HG03575 (cell line): ENCODE measurements around the gene GOPC.
A peak's percentile ranks its signal among the peaks of the same experiment; 100 is the strongest.
"Not testable (repeated sequence)": the region's sequence is repeated elsewhere in the genome, so short reads cannot be mapped to it uniquely, and the experiment has no call there.

Source experiments
- ATAC-seq: cut with Tn5 transposase; IDR thresholded peaks from one replicate; pipeline ENCODE4 v1.9.1; 2021; ENCODE audit not compliant: unreplicated experiment, insufficient number of reproducible peaks, low FRiP score; ENCODE audit errors: extremely low read depth

GOPC gene

DNA sequence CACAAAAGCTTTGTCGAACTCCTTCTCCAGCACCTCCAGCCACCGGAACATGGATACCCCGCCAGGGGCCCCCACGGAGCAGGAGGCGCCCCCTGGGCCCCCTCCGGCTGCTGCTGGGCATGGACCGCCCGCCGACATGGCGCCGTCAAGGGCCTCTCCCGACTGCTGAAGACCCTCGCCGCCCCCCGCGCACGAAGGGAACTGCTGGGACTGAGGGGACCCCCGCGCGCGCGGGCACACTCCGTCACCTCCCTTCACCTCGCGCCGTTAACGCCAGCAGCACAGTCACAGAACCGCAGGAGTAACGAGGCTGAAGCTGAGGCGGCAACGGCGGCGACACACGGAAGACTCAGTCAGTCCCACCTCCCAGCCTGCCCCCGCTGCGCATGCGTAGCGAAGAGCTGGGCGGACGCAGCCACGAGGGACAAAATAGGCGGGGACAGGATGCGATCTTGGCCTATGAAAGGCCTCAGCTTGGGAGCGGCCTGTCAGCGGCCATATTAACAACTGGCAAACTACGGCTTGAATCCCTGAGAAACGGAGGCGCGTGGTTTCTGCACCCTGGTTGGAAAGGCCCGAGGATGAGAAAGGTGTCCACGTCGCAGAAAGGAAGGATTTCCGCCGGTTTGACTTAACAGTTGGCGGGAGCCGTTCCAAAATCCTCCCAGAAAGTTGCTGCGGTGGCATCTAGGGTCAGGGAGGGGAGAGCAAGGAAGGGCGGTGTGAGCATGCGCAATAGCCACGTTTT is at the start of gene GOPC:
Gene GOPC (minus strand): TSS at position 361 of the 748 bp plus-strand sequence. CDS start 223 bp downstream, at position 138.
- peak; percentile 73 for ATAC-seq

DNA sequence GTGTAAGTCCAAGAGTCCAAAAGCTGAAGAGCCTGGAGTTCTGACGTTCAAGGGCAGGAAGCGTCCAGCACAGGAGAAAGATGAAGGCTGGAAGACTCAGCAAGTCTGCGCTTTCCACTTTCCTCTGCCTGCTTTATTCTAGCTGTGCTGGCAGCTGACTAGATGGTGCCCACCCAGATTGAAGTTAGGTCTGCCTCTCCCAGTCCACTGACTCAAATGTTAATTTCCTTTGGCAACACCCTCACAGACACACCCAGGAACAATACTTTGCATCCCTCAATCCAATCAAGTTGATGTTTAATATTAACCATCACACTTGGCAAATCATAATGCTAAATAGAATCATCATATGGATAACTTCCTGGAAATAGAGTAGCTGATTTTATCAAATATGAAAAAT is 49.7 kb upstream of the GOPC start:
- not testable (repeated sequence) for ATAC-seq

DNA sequence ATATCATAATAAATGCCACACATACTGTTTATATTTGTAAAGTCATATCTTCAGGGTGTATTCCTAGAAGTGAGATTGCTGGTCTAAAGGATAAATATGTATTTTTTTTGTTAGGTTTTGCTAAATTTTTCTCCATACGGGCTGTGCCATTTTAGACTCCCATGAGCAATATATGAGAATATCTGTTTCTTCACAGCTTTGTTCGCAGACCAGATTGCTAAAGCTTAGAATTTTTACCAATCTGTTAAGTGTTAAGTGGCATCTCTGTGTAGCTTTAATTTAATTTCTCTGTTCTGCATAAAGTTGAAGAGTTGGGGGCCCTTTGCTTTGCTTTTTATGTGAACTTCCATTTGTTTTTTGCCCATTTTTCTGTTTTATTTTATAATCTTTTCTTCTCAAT is 40.7 kb upstream of the GOPC start:
- ATAC-seq: no peak

DNA sequence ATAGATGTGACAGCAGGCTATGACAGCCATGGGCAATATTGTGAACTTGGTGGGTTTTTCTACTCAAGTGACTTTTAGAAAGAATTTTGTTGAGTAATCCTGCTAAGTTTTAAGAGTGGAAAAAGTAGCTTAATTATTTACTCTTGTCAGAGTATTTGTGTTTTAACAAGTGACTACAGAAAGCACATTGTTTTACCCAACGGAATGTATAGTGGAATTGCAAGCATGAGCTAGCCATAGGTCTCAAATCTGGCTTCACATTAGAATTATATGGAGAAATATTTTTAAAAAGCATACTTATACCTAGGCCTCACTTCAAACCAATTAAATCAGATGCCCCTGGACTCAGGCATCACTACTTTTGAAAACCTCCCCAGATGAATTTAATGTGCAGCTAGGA is 35.5 kb upstream of the GOPC start:
- no peak for ATAC-seq

DNA sequence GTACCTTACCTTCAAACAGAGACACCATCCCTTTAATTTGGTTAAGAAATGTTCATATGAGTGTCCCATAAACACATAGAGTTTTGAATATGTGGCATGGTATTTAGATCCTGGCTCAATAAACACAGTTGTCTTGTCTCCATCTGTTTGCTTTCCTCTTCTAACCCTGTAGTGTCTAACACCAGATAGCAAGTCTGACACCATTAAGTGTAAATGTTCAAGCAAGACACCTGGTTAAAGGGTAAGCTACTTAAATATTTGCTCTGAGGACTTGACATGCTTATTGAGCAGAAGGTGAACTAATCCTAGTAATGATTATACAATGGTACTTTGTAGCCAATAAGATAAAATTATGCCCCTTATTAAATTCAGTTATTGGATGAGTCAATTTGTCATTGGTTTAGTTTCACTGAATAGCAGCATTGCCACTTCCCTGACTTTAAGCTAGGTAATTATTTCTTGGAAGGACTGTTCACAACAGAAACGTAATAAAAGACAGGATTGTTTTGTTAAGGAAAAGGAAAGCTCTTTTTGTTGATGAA is 26.9 kb upstream of the GOPC start:
- ATAC-seq: no peak

DNA sequence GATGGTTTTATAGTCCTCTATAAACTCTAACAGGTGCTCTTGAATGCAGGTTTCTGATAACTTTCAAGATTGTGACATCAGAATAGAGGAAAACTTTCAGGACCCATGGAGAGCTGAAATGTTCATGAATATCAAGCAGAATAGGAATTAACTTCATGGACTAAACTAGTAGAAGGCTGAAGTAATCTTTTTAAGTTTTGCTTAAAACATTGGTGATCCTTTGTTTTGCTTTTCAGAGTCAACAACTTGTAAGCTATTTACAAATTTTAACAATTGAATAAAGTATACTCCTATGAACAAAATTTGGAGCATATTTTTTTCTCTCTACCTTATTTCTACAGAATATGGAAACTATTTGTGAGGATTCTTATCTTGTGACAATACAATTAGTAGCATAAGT is 25.2 kb upstream of the GOPC start:
- no peak for ATAC-seq

DNA sequence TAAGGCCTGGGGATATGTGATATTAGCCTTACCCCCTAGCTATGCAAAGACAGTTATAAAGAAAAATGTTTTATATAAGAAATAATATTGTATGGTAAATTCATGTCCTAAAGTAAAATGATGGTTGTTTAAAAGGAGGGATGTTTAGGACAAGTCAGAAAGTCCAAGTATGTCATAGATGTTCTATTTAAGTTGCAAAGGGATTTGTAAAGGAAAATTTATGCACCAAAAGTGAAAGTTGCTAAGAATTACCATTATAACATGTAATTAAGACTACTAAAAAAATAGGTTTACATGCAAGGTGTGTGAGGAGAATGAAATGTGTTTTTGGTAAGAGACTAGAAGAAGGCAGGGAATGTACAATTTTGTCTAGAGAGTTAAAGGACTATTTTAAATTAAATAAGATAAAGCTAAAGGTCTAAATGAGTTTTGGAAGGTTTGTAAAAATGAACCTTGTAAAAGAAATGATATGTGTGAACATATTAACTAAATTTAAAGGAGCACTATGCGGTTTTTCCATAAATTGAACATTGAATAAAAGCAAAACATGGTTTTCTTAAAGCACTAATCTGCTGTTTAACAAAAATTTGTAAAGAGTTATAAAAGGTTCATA is 22.7 kb upstream of the GOPC start:
- no peak for ATAC-seq

DNA sequence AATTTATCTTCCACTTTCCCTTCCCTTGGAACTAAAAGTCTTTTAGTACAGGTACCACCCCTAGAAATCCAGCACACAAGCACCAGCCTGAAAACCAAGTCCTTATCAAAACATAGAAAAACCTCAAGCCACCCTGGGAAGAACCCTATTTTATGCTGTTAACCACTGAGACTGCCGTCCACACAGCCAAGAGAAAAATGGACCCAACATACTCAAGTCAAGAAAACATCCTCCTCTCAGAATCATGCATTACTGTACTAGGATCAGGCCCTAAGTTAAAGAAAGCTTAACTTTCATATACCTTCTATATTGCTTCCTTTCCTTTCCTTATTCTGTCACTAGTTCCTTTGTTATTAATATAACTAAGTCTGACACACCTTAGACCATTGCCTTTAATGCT is 16.9 kb upstream of the GOPC start:
- no peak for ATAC-seq

DNA sequence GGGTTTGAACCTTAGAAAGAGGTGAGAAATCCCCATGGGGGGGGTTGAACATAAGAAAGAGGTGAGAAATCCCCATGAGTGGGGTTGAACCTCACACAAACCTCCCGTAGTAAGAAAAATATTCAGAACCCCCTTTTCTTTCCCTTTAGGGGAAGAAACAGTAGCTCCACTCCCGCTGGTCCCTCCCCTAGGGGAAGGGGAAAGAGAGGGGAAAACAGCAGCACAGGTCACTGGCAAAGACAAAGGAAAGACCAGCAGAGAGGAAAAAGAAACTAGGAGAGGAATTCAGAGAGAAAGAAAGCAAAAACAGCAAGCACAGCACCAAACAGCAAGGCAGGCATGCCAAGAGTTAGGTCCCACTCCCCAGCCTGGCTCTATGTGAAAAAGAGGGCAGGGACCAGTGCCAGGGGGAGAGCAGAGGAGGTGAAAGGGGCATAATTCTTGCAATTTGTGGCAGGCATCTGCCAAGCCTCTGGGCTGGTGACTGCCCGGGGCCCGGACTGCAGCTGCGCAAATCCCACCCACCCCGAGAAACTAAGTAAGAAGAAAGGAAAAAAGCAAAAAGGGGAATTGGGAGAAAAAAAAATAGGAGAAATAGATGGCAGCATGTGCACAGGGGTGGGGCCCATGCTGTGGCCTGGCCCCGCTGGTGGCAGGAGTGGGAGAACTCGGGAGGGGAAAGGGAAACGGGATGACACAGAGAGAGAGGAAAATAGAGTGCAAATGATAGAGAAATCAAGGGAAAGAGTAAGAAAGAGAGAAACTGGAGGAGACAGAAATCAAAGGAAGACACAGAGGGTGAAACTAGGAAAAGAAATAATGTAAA is 15.1 kb upstream of the GOPC start:
- ATAC-seq: no peak

DNA sequence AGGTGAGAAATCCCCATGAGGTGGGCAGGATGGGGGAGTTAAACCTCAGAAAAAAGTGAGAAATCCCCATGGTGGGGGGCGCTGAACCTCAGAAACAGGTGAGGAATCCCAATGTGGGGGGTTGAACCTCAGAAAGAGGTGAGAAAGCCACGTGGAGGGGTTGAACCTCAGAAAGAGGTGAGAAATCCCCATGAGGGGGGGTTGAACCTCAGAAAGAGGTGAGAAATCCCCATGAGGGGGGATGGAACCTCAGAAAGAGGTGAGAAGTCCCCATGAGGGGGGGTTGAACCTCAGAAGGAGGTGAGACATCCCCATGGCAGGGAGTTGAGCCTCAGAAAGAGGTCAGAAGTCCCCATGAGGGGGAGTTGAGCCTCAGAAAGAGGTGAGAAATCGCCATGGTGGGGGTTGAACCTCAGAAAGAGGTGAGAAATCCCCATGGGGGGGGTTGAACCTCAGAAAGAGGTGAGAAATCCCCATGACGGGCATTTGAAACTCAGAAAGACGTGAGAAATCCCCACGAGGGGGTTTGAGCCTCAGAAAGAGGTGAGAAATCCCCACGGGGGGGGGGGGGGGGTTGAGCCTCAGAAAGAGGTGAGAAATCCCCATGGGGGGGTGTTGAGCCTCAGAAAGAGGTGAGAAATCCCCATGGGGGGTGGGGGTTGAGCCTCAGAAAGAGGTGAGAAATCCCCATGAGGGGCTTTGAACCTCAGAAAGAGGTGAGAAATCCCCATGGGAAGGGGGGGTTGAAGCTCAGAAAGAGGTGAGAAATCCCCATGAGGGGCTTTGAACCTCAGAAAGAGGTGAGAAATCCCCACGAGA is 14.3 kb upstream of the GOPC start:
- ATAC-seq: no peak

DNA sequence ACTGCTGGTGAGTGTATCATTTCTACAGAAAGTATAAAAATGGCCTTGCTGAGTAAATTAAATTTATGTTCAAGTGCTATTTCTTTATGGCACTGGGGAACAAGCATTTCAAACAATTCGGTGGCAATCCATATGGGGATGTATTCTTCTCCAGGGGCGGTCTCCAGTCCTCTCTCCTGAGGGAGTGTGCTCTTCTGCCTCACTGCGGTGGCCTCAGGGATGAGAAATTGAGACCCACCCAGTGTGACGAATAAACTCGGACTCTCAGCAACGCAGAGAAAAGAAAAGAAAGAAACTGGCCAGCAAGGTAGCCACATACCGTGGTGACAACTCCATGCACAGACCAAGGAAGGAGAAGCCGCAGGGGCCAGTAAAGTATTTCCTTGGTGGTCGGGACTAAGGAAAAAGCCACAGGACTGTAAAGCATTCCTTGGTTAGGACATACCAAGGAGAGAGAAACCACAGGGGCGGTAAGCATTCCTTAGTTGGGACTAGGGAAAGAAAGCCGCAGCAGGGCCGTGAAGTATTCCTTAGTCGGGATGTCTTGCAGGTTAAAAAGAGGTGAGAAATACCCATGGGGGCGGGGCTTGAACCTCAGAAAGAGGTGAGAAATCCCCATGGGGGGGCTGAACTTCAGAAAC is 13.6 kb upstream of the GOPC start:
- no peak for ATAC-seq

DNA sequence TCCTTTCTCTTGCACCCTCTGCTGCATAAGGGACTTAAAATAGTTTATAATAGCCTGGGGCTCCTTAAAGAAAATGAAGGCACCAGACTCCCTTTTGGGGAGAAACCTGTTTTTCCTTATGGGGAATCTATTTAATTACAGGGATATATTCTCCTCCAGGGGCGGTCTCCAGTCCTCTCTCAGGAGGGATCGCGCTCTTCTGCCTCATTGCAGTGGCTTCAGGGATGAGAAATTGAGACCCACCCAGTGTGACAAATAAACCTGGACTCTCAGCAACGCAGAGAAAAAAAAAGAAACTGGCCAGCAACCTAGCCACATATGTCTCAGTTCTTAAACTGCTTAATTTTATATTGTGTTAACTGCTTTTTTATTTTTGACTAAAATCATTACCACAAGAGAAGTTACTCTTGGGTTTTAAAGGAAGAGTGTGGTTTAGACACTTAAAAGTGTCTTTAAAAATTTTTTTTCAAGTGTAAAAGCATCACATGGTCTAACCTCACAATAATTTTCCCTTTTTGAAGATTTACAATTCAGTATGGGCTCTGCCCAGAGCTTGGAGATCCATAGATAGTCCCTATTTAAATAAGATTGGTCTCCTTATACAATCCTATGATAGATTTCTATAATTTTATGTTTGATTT is 11.7 kb upstream of the GOPC start:
- no peak for ATAC-seq

DNA sequence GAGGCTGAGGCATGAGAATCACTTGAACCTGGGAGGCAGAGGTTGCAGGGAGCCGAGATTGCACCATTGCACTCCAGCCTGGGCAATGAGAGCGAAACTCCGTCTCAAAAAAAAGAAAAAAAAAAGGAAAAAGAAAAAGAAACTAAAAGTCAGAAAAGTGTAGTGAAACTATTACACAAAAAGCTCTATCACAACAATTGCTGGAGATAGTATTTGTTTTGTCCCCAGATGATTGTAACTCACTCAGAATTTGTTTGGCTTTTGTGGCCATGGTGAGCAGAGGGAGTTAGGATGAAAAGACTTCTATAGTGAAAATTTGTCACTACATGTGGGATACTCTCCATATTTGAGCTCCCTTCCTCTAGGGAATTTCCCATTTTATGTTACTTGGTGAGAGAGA is 5.2 kb upstream of the GOPC start:
- no peak for ATAC-seq

DNA sequence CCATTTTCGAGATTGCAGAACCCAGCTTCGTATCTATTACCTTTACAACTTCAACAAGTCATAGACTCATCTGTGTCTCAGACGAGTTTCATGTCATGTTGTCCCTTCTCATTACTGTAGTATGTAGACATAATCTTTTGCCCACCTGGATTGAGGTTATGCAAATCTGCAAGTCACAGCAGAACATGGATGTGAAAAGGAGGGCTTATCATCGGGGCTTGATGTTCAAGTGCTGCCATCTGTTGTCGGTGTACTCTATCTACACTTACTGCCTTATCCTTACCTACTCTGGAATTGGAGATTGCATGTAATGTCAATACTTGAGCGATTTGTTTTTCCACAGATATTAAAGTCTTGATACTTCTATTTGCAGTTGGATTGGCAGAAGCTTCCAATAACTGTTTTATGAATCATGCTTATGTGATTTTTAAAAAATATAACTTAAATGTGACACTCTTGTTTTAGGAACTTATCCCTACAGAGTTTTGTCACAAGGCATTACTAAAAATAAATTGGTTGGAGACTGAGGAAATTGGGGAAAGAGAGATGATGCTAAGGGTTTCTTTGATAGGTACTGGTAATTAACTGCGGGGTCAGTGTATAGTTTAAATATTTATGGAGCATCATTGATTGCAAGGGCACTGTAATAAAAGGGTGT is 3.0 kb upstream of the GOPC start:
- peak; percentile 40 for ATAC-seq

DNA sequence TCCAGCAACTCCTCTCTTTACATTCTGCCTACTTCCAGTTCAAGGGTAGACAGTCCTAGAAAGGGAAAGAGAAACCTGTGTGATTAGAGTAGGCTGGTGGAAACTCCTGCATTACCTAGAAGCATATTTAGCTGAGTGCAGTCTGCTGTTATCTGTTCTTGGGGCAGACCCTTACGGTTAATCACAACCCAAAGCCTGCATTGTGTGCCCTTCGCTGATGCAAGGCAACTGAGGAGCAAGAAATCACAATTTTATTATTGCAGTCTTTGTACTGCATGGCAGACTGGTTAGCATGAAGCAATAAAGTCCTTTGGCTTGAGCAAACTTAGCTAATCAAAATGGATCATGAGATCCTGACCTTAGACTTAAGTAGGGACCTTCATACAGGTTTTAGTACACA is 1.5 kb upstream of the GOPC start:
- ATAC-seq: no peak

DNA sequence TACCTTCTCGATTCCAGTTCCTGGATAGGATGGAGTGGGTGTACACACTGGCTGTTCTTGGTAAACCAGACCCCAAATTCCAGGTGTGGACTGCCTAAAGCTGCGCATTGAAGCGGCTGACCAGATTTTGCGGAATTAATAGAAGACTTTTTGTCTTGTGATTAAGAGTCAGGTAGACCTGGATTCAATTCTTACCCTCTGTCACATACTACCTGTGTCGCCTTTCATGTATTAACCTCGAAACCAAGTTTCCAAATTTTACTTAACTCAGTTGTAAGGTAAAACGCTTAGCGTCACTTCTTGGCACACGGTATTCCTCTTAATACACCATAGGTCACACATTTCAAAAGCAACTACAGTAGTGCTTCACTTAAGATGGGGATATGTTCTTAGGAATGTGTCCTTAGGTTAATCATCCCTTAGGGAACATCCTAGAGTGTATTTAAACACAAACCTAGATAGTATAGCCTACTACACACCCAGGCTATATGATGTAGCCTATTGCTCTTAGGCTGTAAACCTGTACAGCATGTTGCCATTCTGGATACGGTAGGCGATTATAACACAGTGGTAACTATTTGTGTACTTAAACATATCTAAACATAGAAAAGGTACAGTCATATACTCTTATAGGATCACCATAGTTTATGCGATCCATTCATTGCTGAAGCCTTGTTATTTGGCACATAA is 733 bp upstream of the GOPC start:
- ATAC-seq: no peak

DNA sequence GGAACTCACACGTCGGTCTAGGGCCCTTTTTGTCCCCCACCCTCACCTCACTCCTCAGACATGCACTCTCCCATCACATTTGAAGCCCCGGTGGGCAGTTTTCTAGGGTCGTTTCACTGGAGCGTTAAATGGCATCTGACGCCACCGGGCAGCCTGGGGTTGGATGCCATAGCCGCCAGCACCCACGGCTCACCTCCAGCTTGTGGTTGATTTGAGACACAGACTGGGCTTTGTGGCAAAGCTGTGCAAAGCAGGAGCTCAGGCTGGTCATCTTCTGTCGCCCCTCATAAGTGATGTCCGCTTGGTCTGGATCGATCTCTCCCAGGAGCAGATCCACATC is 530 bp downstream of the GOPC start:
- ATAC-seq: no peak
